Prostate gland (tissue), 2 donors: ENCODE measurements around the gene ASB8. TPM values are rescaled to one million over a fixed set of nuclear protein-coding genes. Genes with fewer than 3 reads are reported as not detected.

Experiments
- DNase-seq: peaks from one replicate; pipeline ENCODE4 v3.0.0-alpha.2; 2019; ENCODE audit warnings: low spot score
- H3K27ac ChIP-seq, 2 donors: fragments of 200-600 bp; sonication (generic); 2 replicates each; pipeline ENCODE4 v1.5.1; 2017 to 2019
- H3K27me3 ChIP-seq: fragments of 200-600 bp; sonication (generic); replicated peaks from 2 replicates; pipeline ENCODE4 v1.5.1; 2019; ENCODE audit not compliant: insufficient read depth
- H3K36me3 ChIP-seq, 2 donors: fragments of 200-600 bp; sonication (generic); 1 replicate in 1 of 2; 2 replicates in 1 of 2; pipeline versions ENCODE4 v1.5.1 to v1.8.1; 2017 to 2019
- H3K4me1 ChIP-seq: fragments of 200-600 bp; sonication (generic); replicated peaks from 2 replicates; pipeline ENCODE4 v1.5.1; 2019
- H3K4me3 ChIP-seq, 2 donors: fragments of 200-600 bp; sonication (generic); 2 replicates each; pipeline ENCODE4 v1.5.1; 2017 to 2019
- H3K9me3 ChIP-seq: fragments of 200-600 bp; sonication (generic); 2 replicates; pipeline ENCODE4 v1.5.1; 2017
- CTCF ChIP-seq, 4 experiments: fragments of 200-600 bp in 2 of 4; fragments of 450-650 bp in 2 of 4; sonication (generic) in 2 of 4; IDR thresholded peaks; 1 replicate in 3 of 4; 2 replicates in 1 of 4; pipeline ENCODE4 v1.5.1; 2016 to 2019; ENCODE audit warnings: antibody characterized with exemption in 4 of 4, mild to moderate bottlenecking in 2 of 4, moderate library complexity in 2 of 4
- POLR2A ChIP-seq: fragments of 450-650 bp; IDR thresholded peaks from one replicate; pipeline ENCODE4 v1.6.1; 2016; ENCODE audit warnings: antibody characterized with exemption, mild to moderate bottlenecking
- POLR2AphosphoS5 ChIP-seq: sonication (generic); formaldehyde crosslinking; IDR thresholded peaks from one replicate; pipeline ENCODE4 v1.6.1; 2017; ENCODE audit warnings: antibody characterized with exemption
- WGBS: methylation state at CpG from one replicate; pipeline ENCODE4 v1.1.5; 2018; 5-methylcytosine and 5-hydroxymethylcytosine counted together
- intact Hi-C: fragments of 100-400 bp; cut with DNase I; formaldehyde crosslinking; loops from one replicate; pipeline ENCODE4 v1.14.2; 2022
- total RNA-seq, 2 donors: library from RNA; depleted of rRNA; stranded (reverse); fragments of >200 nt; gene quantifications; one replicate each; pipeline ENCODE4 v1.1.0, GENCODE V29; 2016

The ASB8 gene
- total RNA-seq, 2 donors from 2014 or later, result 38.8 to 43.2 TPM

- H3K9me3 ChIP-seq, result no peaks in the 10 kb centered on the region
- intact Hi-C loops, result no loop called here
Observed at GRCh38 chr12:48169011-48169410, 11.7 kb upstream of the ASB8 start.

GRCh38 chr12:48165089-48165981 is 8.0 kb upstream of the ASB8 start:
- no peak overlapping the region for H3K4me3 ChIP-seq
- no peaks in the 10 kb centered on the region for H3K4me1 ChIP-seq
- H3K27ac ChIP-seq, result no peak overlapping the region
- no peak for DNase-seq
- intact Hi-C loops, result loop anchor here (2.0 kb wide), 1 partner anchor 83 kb away; no protein-coding TSS in a partner anchor
- H3K36me3 ChIP-seq, result no peaks in the 10 kb centered on the region
- no peaks in the 10 kb centered on the region for H3K9me3 ChIP-seq
- H3K27me3 ChIP-seq, result no peaks in the 10 kb centered on the region
- 17% methylated on average over 2 of the region's 2 CpGs for WGBS
- peak; percentile 48 for TF ChIP-seq POLR2AphosphoS5
- no peak for TF ChIP-seq POLR2A
- TF ChIP-seq CTCF (IDR thresholded peaks at IDR 0.05), result peak; percentile 60 to 83 (median 74)

More at GRCh38 chr12:48169011-48169410, 11.7 kb upstream of the ASB8 start:
- TF ChIP-seq POLR2A, result no peak
- TF ChIP-seq CTCF (IDR thresholded peaks at IDR 0.05), result no peak
- TF ChIP-seq POLR2AphosphoS5, result no peak
- Histone ChIP-seq H3K36me3 (no peaks in the 10 kb centered on the region), H3K4me1 (no peaks in the 10 kb centered on the region), H3K27ac (no peak overlapping the region), H3K4me3 (no peak overlapping the region), H3K27me3 (no peaks in the 10 kb centered on the region)
- no peak for DNase-seq
- 90% methylated on average over 19 of the region's 19 CpGs for WGBS

GRCh38 chr12:48164451-48164850 is 7.1 kb upstream of the ASB8 start:
- Histone ChIP-seq H3K27ac (no peak overlapping the region), H3K9me3 (no peaks in the 10 kb centered on the region), H3K4me3 (no peak overlapping the region), H3K27me3 (no peaks in the 10 kb centered on the region), H3K4me1 (no peaks in the 10 kb centered on the region), H3K36me3 (no peaks in the 10 kb centered on the region)
- WGBS, result 83% methylated on average over 2 of the region's 2 CpGs
- no peak for DNase-seq
- intact Hi-C loops, result loop anchor here (2.0 kb wide), 1 partner anchor 82 kb away; no protein-coding TSS in a partner anchor
- TF ChIP-seq POLR2AphosphoS5, result no peak
- no peak for TF ChIP-seq CTCF (IDR thresholded peaks at IDR 0.05)
- TF ChIP-seq POLR2A, result no peak

GRCh38 chr12:48163150-48163747 is 5.9 kb upstream of the ASB8 start:
- 64% methylated on average over 5 of the region's 5 CpGs for WGBS
- H3K4me3 ChIP-seq, result no peak overlapping the region
- no peak overlapping the region for H3K27ac ChIP-seq
- no peaks in the 10 kb centered on the region for H3K9me3 ChIP-seq
- intact Hi-C loops, result no loop called here
- H3K36me3 ChIP-seq, result no peaks in the 10 kb centered on the region
- H3K27me3 ChIP-seq, result no peaks in the 10 kb centered on the region
- no peaks in the 10 kb centered on the region for H3K4me1 ChIP-seq
- no peak for DNase-seq
- TF ChIP-seq CTCF (IDR thresholded peaks at IDR 0.05), result no peak
- no peak for TF ChIP-seq POLR2AphosphoS5
- no peak for TF ChIP-seq POLR2A
